Erythroblast (primary cell): Measurements from ENCODE around the gene ADCY4.

Experiments used
- DNase-seq, 2 experiments: peaks; one replicate each; lab custom pipeline; 2025; lab: John Stamatoyannopoulos, UW
- GATA1 ChIP-seq: IDR thresholded peaks from 2 replicates; pipeline ENCODE4 v1.6.1; 2011; ENCODE audit warnings: low read depth, mild to moderate bottlenecking, control low read depth, low read length, moderate library complexity
- POLR2A ChIP-seq: IDR thresholded peaks from 2 replicates; pipeline ENCODE4 v1.6.1; 2011; ENCODE audit warnings: mild to moderate bottlenecking, low read length

The ADCY4 gene

DNA sequence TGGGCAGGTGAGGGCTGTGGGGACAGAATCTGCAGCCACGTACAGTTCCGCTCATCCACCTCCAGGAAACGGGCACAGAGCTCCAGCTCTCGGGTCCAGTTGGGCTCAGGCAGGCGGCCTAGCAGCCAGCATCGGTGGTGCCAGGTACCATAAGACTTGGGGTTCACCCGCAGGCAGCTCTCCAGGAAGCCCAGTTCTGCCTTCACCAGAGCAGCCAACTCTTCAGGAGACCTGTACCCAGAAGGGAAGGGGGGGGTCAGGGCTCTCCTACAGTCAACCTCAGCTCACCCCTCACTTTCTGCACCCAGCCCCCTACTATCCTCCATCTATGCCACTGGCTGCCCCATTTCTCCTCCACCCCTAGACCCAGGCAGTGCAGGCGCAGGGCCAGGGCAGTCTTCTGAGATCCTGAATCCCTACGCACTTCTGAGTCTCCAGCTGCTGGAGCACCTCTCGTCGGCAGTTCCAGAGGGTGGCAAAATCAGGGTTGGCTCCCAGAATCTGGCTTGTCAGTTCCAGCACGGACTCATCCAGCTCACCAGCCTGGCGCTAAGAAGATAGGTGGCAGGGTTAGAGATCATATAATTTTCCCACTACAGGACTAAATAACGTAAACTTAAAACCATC, 64.8 kb downstream of the ADCY4 start:
- TF ChIP-seq GATA1, result no peak
- TF ChIP-seq POLR2A, result no peak
- no peak for DNase-seq

DNA sequence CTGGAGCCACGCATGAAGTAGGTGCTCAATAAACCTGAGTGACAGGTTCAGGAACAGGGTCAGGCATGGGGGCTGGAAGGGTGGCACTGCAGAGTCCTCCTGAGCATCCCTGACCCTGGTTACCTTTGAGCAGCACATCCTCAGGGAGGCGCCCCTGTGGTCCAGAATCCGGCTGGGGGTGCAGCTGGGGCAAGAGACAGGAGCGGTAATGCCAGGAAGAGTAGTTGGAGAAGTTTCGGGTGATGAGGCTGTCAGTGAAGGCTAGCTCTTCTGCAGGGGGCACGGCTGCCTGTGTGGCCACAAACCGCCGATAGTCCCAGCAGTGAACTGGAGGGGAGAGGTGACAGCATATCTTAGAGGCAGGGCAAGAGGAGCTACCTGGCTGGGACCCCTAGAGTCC, 65.5 kb downstream of the ADCY4 start:
- DNase-seq, result no peak
- no peak for TF ChIP-seq GATA1
- no peak for TF ChIP-seq POLR2A
